IPS-15b (cell line): ENCODE data around the gene MARF1.
A peak's percentile ranks its signal among the peaks of the same experiment; 100 is the strongest.
"Not testable (repeated sequence)": the region's sequence is repeated elsewhere in the genome, so short reads cannot be mapped to it uniquely, and the experiment has no call there.

Experiments
- H3K27me3 ChIP-seq: one replicate; pipeline ENCODE4 v1.6.1; 2013; ENCODE audit warnings: low read length; ENCODE audit not compliant: control insufficient read depth, insufficient read depth
- H3K36me3 ChIP-seq: one replicate; pipeline ENCODE4 v1.6.1; 2013; ENCODE audit warnings: low read length; ENCODE audit not compliant: control insufficient read depth, insufficient read depth
- H3K4me1 ChIP-seq: one replicate; pipeline ENCODE4 v1.6.1; 2013; ENCODE audit warnings: mild to moderate bottlenecking, low read length; ENCODE audit not compliant: control insufficient read depth, insufficient read depth
- H3K4me3 ChIP-seq: one replicate; pipeline ENCODE4 v1.5.1; 2013; ENCODE audit warnings: low read depth, low read length
- H3K9ac ChIP-seq: one replicate; pipeline ENCODE4 v1.6.1; 2013; ENCODE audit warnings: low read depth, mild to moderate bottlenecking, low read length
- H3K9me3 ChIP-seq: one replicate; pipeline ENCODE4 v1.6.1; 2013; ENCODE audit warnings: mild to moderate bottlenecking, low read length; ENCODE audit not compliant: control insufficient read depth, insufficient read depth

The MARF1 gene, protein sequence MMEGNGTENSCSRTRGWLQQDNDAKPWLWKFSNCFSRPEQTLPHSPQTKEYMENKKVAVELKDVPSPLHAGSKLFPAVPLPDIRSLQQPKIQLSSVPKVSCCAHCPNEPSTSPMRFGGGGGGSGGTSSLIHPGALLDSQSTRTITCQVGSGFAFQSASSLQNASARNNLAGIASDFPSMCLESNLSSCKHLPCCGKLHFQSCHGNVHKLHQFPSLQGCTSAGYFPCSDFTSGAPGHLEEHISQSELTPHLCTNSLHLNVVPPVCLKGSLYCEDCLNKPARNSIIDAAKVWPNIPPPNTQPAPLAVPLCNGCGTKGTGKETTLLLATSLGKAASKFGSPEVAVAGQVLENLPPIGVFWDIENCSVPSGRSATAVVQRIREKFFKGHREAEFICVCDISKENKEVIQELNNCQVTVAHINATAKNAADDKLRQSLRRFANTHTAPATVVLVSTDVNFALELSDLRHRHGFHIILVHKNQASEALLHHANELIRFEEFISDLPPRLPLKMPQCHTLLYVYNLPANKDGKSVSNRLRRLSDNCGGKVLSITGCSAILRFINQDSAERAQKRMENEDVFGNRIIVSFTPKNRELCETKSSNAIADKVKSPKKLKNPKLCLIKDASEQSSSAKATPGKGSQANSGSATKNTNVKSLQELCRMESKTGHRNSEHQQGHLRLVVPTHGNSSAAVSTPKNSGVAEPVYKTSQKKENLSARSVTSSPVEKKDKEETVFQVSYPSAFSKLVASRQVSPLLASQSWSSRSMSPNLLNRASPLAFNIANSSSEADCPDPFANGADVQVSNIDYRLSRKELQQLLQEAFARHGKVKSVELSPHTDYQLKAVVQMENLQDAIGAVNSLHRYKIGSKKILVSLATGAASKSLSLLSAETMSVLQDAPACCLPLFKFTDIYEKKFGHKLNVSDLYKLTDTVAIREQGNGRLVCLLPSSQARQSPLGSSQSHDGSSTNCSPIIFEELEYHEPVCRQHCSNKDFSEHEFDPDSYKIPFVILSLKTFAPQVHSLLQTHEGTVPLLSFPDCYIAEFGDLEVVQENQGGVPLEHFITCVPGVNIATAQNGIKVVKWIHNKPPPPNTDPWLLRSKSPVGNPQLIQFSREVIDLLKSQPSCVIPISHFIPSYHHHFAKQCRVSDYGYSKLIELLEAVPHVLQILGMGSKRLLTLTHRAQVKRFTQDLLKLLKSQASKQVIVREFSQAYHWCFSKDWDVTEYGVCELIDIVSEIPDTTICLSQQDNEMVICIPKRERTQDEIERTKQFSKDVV (N-terminal part only)

DNA sequence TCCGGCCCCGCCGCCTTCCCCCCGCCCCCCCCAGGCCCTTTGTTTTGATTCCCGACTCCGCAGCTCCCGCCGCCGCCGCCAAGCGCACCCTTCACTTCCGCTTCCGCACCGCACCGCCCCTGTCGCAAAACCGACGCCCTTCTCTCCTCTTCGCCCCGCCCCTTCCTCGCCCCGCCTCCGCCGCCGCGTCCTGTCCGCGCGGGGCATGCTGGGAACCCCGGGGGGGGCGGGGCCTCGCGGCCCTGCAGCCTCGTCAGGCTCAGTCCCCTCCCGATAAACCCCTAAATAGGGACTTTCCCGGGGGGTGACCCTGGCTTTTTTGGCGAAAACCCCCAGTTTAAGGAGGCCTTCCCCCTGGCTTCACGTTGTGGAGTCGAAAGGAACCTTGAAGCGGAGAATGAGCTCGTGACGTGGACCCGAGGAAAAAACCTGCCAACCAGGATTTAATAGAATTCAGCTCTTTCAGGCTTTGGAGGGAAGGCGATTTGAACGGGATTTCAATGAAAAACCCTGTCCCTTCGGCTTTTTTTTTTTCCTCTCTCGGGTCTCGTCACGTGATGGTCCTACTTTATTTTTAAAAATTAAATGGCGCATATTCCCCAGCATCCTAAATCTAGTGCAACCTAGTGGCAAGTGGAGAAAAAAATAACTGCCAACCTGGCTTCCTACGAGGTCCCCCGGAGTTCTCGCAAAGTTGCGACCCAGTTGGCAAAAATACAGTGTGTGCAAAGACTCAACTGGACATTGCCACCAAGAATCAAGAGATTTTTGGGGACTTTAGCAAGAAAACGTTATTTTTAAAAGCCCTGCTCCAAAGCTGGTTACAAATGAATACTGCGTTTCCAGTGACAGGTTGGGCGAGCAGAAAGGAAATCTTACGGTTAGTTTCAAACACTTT, at the start of gene MARF1:
Gene MARF1, minus strand, starts transcription at position 107 of the 898 bp plus-strand sequence. CDS start 3,921 bp downstream, outside the sequence.
- H3K9ac ChIP-seq = peak within 1 kb of the TSS; percentile 93
- H3K36me3 ChIP-seq = peaks cover 9% of the 10 kb centered on the region
- H3K4me1 ChIP-seq = peaks cover 8% of the 10 kb centered on the region
- H3K9me3 ChIP-seq = no peaks in the 10 kb centered on the region
- H3K27me3 ChIP-seq = no peaks in the 10 kb centered on the region
- peak within 1 kb of the TSS; percentile 95 for H3K4me3 ChIP-seq

DNA sequence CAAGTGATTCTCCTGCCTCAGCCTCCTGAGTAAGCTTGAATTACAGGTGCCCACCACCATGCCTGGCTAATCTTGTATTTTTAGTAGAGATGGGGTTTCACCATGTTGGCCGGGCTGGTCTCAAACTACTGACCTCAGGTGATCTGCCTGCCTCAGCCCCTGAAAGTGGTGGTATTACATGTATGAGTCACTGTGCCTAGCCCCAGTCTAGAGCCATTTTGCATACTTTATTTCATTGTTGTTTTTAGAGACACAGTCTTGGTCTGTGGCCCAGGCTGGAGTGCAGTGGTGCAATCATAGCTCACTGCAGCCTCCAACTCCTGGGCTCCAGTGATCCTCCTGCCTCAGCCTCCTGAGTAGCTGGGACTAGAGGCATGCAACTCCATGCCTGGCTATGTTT, 49.6 kb upstream of the MARF1 start:
- not testable (repeated sequence) for H3K4me1 ChIP-seq, H3K27me3 ChIP-seq, H3K4me3 ChIP-seq, H3K9me3 ChIP-seq, H3K9ac ChIP-seq
- H3K36me3 ChIP-seq = peaks cover 17% of the 10 kb centered on the region

DNA sequence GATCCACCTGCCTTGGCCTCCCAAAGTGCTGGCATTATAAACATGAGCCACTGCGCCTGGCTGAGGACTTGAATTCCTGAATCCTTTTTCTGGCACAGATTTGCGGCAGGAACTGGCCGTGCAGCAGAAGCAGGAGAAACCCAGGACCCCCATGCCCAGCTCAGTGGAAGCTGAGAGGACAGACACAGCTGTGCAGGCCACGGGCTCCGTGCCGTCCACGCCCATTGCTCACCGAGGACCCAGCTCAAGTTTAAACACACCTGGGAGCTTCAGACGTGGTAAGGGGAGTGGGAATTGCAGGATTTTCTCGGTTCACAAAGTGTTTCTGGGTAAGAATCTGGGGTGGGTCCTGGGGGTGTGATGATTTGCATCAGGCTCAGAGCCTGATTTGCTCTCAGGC, 48.1 kb upstream of the MARF1 start:
- H3K4me1 ChIP-seq = no peaks in the 10 kb centered on the region
- no peaks in the 10 kb centered on the region for H3K27me3 ChIP-seq
- H3K36me3 ChIP-seq = peaks cover 14% of the 10 kb centered on the region
- H3K9me3 ChIP-seq = no peaks in the 10 kb centered on the region
- H3K9ac ChIP-seq = no peak overlapping the region
- H3K4me3 ChIP-seq = no peak overlapping the region

DNA sequence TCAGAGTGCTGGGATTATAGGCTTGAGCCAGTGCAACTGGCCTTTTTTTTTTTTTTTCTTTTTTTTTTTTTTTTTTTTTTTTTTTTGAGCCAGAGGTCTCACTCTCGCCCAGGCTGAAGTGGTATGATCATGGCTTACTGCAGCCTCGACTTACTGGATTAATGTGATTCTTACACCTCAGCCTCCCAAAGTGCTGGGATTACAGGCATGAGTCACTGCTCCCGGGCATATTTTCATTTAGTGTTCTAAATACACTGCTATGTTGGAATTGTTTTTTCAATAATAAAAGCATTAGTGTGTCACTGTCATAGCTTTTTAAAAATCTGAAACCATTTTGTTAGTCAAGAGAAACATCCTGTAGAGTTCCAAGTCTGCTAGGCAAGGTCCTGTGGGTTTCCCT, 47.3 kb upstream of the MARF1 start:
- Histone ChIP-seq H3K4me3 (no peak overlapping the region), H3K9me3 (no peaks in the 10 kb centered on the region), H3K4me1 (no peaks in the 10 kb centered on the region), H3K27me3 (no peaks in the 10 kb centered on the region), H3K9ac (no peak overlapping the region), H3K36me3 (peaks cover 14% of the 10 kb centered on the region)

DNA sequence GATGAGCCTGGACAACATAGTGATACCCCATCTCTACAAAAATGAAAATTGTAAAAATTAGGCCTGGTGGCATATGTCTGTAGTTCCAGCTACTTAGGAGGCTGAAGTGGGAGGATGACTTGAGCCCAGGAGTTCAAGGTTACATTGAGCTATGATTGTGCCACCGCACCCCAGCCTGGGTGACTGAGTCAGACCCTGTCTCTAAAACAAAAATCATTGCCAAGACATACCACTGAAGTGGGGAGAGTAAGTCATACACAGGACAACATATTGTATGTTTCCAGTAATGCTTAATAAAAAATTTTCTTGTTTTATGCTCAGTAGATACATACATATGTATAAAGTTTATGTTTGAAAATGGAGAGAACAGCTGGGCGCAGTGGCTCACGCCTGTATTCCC, 46.3 kb upstream of the MARF1 start:
- no peaks in the 10 kb centered on the region for H3K4me1 ChIP-seq
- no peak overlapping the region for H3K4me3 ChIP-seq
- no peaks in the 10 kb centered on the region for H3K27me3 ChIP-seq
- no peak overlapping the region for H3K9ac ChIP-seq
- H3K36me3 ChIP-seq = peaks cover 14% of the 10 kb centered on the region
- no peaks in the 10 kb centered on the region for H3K9me3 ChIP-seq

DNA sequence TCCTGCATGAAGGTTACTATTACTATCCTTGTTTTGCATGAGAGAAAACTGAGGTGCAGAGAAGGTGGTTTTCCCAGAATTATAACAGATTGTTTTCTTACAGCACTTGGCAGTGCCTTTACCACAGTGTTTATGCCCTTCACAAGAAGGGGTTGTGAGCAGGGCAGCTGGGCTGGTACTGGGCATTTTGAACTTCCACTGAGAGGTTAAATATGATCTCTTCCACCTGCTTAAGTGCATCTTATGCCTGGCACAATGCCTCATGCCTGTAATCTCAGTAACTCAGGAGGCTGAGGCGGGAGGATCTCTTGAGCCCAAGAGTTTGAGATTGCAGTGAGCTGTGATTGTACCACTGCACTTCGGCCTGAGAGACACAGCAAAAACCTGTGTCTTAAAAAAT, 43.3 kb upstream of the MARF1 start:
- H3K4me1 ChIP-seq = no peaks in the 10 kb centered on the region

DNA sequence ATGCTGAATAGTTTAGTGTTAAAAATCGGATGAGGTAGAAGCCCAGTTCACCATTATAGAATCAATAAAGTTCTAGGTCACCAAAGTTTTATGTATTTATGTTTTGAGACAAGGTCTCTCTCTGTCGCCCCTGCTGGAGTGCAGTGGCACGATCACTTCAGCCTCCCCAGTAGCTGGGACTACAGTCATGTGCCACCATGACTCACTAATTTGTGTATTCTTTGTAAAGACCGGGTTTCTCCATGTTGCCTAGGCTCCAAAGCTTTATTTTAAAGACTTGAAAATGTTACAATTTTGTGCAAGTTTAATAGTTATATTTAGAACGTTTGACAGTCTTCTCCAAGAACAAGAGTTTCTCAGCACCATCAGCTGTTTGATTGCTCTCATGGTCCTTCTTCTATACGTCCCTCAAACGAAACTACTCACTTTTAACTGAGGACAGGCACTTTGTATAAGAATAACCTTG, 39.2 kb upstream of the MARF1 start:
- H3K36me3 ChIP-seq = peaks cover 5% of the 10 kb centered on the region
- no peaks in the 10 kb centered on the region for H3K9me3 ChIP-seq
- no peak overlapping the region for H3K4me3 ChIP-seq
- H3K4me1 ChIP-seq = no peaks in the 10 kb centered on the region
- H3K27me3 ChIP-seq = no peaks in the 10 kb centered on the region
- H3K9ac ChIP-seq = no peak overlapping the region

More for the DNA sequence above, 43.3 kb upstream of the MARF1 start:
- Histone ChIP-seq H3K9me3 (no peaks in the 10 kb centered on the region), H3K27me3 (no peaks in the 10 kb centered on the region), H3K9ac (no peak overlapping the region), H3K4me3 (no peak overlapping the region), H3K36me3 (peaks cover 9% of the 10 kb centered on the region)

DNA sequence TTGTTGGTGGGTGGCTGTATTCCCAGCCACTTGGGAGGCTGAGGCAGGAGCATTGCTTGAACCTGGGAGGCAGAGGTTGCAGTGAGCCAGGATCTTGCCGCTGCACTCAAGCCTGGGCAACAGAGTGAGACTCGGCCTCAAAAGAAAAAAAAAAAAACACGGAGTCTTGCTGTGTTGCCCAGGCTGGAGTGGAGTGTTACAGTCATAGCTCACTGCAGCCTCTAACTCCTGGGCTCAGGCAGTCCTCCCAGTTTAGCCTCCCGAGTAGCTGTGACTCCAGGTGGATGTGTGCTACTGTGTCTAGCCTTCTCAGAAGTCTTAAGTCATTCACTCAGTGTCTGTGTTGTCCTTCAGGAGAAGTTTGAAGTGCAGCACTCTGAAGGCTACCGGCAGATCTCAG, 34.5 kb upstream of the MARF1 start:
- H3K9me3 ChIP-seq = no peaks in the 10 kb centered on the region
- H3K9ac ChIP-seq = no peak overlapping the region
- H3K4me3 ChIP-seq = no peak overlapping the region
- no peaks in the 10 kb centered on the region for H3K27me3 ChIP-seq
- H3K36me3 ChIP-seq = peaks cover 3% of the 10 kb centered on the region
- H3K4me1 ChIP-seq = no peaks in the 10 kb centered on the region

DNA sequence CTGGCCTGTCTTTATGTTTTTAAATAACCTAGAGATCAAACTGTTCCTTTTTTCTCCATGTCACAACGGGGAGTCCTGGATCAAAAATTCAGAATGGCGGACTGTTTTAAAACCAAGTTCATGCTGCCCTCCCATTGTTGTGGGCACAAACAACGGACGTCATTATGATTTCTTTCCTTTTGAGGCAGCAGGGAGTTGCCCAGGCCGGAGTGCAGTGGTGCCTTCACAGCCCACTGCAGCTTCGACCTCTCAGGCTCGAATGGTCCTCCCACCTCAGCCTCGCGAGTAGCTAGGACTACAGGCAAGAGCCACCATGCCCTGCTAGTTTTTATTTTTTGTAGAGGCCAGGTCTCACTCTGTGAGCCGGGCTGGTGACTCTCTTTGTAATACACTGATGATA, 33.6 kb upstream of the MARF1 start:
- Histone ChIP-seq H3K4me3 (no peak overlapping the region), H3K9me3 (no peaks in the 10 kb centered on the region), H3K9ac (no peak overlapping the region), H3K4me1 (no peaks in the 10 kb centered on the region), H3K27me3 (no peaks in the 10 kb centered on the region), H3K36me3 (peaks cover 3% of the 10 kb centered on the region)

DNA sequence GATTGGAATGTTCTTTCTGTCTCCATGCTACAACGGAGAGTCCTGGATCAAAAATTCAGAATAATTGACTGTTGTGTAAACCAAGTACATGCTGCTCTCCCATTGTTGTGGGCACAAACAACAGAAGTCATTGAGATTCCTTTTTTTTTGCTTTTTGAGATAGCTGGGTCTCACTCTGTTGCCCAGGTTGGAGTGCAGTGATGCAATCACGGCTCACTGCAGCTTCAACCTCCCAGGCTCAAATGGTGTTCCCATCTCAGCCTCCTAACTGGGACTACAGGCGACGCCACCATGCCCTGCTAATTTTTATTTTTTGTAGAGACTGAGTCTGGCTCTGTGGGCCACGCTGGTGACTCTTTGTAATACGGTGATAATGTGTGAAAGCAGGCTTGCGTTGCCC, 31.6 kb upstream of the MARF1 start:
- peaks cover 7% of the 10 kb centered on the region for H3K36me3 ChIP-seq
- no peaks in the 10 kb centered on the region for H3K27me3 ChIP-seq
- no peaks in the 10 kb centered on the region for H3K9me3 ChIP-seq
- no peaks in the 10 kb centered on the region for H3K4me1 ChIP-seq
- H3K9ac ChIP-seq = no peak overlapping the region
- no peak overlapping the region for H3K4me3 ChIP-seq
